DOHH2 (cell line): ENCODE data around the gene PIM3.

Experiments
- CTCF ChIP-seq: fragments of 200-600 bp; sonication (generic); IDR thresholded peaks from one replicate; pipeline ENCODE4 v1.5.1; 2014; ENCODE audit warnings: antibody characterized with exemption, mild to moderate bottlenecking, low read depth, low read length; ENCODE audit not compliant: poor library complexity, severe bottlenecking
- EZH2phosphoT487 ChIP-seq: fragments of 200-600 bp; sonication (generic); IDR thresholded peaks from 2 replicates; pipeline ENCODE4 v1.6.1; 2017; ENCODE audit warnings: borderline replicate concordance, mild to moderate bottlenecking, antibody characterized with exemption, low read length, moderate library complexity, mixed read lengths

GRCh38 chr22:49991167-49991566, 30.6 kb downstream of the PIM3 start:
- TF ChIP-seq CTCF (no peak), EZH2phosphoT487 (no peak)
